Esophagus squamous epithelium (tissue), 5 donors: Measurements from ENCODE around the gene TLCD1. TPM values are rescaled to one million over a fixed set of nuclear protein-coding genes. Genes with fewer than 3 reads are reported as not detected.

Source experiments
- DNase-seq: peaks from one replicate; lab custom pipeline; 2025; lab: John Stamatoyannopoulos, UW
- H3K27ac ChIP-seq, 4 donors: fragments of 200-600 bp; sonication (generic); one replicate each; pipeline ENCODE4 v1.5.1; 2016 to 2019; ENCODE audit warnings: mild to moderate bottlenecking in 1 of 4
- H3K27me3 ChIP-seq, 4 donors: fragments of 200-600 bp; sonication (generic); 1 replicate in 3 of 4; 2 replicates in 1 of 4; pipeline versions ENCODE4 v1.5.1 to v1.6.0; 2017 to 2021; ENCODE audit warnings: antibody characterized with exemption in 1 of 4
- H3K36me3 ChIP-seq, 3 donors: fragments of 200-600 bp; sonication (generic); one replicate each; pipeline ENCODE4 v1.5.1; 2016 to 2019
- H3K4me1 ChIP-seq, 3 donors: fragments of 200-600 bp; sonication (generic); one replicate each; pipeline ENCODE4 v1.5.1; 2017 to 2019
- H3K4me3 ChIP-seq, 4 donors: fragments of 200-600 bp; sonication (generic); 1 replicate in 3 of 4; 2 replicates in 1 of 4; pipeline ENCODE4 v1.5.1; 2016 to 2019; ENCODE audit warnings: mild to moderate bottlenecking in 2 of 4, moderate library complexity in 1 of 4
- H3K9me3 ChIP-seq, 3 donors: fragments of 200-600 bp; sonication (generic); one replicate each; pipeline ENCODE4 v1.5.1; 2016 to 2019
- CTCF ChIP-seq, 6 experiments: fragments of 450-650 bp in 4 of 6; fragments of 200-600 bp in 2 of 6; sonication (generic) in 2 of 6; IDR thresholded peaks; one replicate each; pipeline ENCODE4 v1.5.1; 2016 to 2019; ENCODE audit warnings: antibody characterized with exemption in 6 of 6, mild to moderate bottlenecking in 4 of 6, moderate library complexity in 4 of 6
- POLR2A ChIP-seq, 4 donors: fragments of 450-650 bp; IDR thresholded peaks; one replicate each; pipeline ENCODE4 v1.6.1; 2017; ENCODE audit warnings: antibody characterized with exemption in 4 of 4, mild to moderate bottlenecking in 4 of 4, moderate library complexity in 3 of 4
- WGBS, 2 donors: methylation state at CpG; one replicate each; pipeline ENCODE4 v1.1.5; 2018; 5-methylcytosine and 5-hydroxymethylcytosine counted together
- intact Hi-C: fragments of 100-400 bp; cut with DNase I; formaldehyde crosslinking; loops from one replicate; pipeline ENCODE4 v1.15.0; 2022
- total RNA-seq, 4 donors: library from RNA; depleted of rRNA; stranded (reverse); fragments of >200 nt; gene quantifications; one replicate each; pipeline ENCODE4 v1.1.0, GENCODE V29; 2016
- donor health status: DM: yes; HTN: yes; CAD: no.

The TLCD1 gene
- total RNA-seq, 4 donors from 2014 or later: 8.8 to 17.0 (median 13.0) TPM

GRCh38 chr17:28743243-28744103, 17.4 kb upstream of the TLCD1 start, which contains the start of gene TRAF4:
TRAF4 (plus strand) TSS chr17:28744011; CDS start chr17:28744113, 102 bp downstream.
- intact Hi-C loops: no loop called here
- Histone ChIP-seq H3K9me3 (no peaks in the 10 kb centered on the region), H3K4me1 (peaks cover 38 to 82% (median 52%) of the 10 kb centered on the region in 3 donors), H3K27me3 (no peaks in the 10 kb centered on the region), H3K36me3 (peaks cover 7 to 12% (median 8%) of the 10 kb centered on the region in 3 donors), H3K27ac (peak within 1 kb of the TSS; percentile 94 to 99 (median 98)), H3K4me3 (peak within 1 kb of the TSS; percentile 56 to 97 (median 64))
- WGBS, 2 donors: 0 to 4% methylated on average over 3 to 18 of the region's 70 CpGs
- TF ChIP-seq POLR2A (IDR thresholded peaks at IDR 0.05) (peak in 3 of 4 donors; percentile 90 to 96 (median 94)), CTCF (IDR thresholded peaks at IDR 0.05) (peak in 4 of 6 experiments; percentile 10 to 54 (median 45))
- DNase-seq: no peak

GRCh38 chr17:28741358-28742349, 15.6 kb upstream of the TLCD1 start:
- TF ChIP-seq POLR2A (IDR thresholded peaks at IDR 0.05): no peak
- Histone ChIP-seq H3K4me1 (peaks cover 20 to 69% (median 35%) of the 10 kb centered on the region in 3 donors), H3K36me3 (no peaks in the 10 kb centered on the region), H3K9me3 (no peaks in the 10 kb centered on the region), H3K27me3 (no peaks in the 10 kb centered on the region), H3K27ac (no peak overlapping the region), H3K4me3 (no peak overlapping the region)
- no peak for DNase-seq
- WGBS, 2 donors: 43 to 81% methylated on average over 9 to 13 of the region's 19 CpGs
- intact Hi-C loops: no loop called here

- WGBS, 2 donors: 87 to 93% methylated on average over 3 to 4 of the region's 10 CpGs
- Histone ChIP-seq H3K27ac (no peak overlapping the region), H3K9me3 (no peaks in the 10 kb centered on the region), H3K4me3 (no peak overlapping the region), H3K27me3 (no peaks in the 10 kb centered on the region), H3K36me3 (no peaks in the 10 kb centered on the region), H3K4me1 (peaks cover 10 to 59% (median 25%) of the 10 kb centered on the region in 3 donors)
- TF ChIP-seq CTCF (IDR thresholded peaks at IDR 0.05) (no peak), POLR2A (IDR thresholded peaks at IDR 0.05) (no peak)
- no peak for DNase-seq
- intact Hi-C loops: no loop called here
These were observed 14.6 kb upstream of the TLCD1 start for GRCh38 chr17:28740406-28741357.

- H3K36me3 ChIP-seq: peaks cover 0 to 4% (median 0%) of the 10 kb centered on the region in 3 donors
- no peaks in the 10 kb centered on the region for H3K27me3 ChIP-seq
- intact Hi-C loops: no loop called here
- H3K9me3 ChIP-seq: no peaks in the 10 kb centered on the region
- no peak overlapping the region for H3K4me3 ChIP-seq
- TF ChIP-seq CTCF (IDR thresholded peaks at IDR 0.05): no peak
- TF ChIP-seq POLR2A (IDR thresholded peaks at IDR 0.05): no peak
- H3K27ac ChIP-seq: no peak overlapping the region
- H3K4me1 ChIP-seq: peaks cover 6 to 47% (median 7%) of the 10 kb centered on the region in 3 donors
- no peak for DNase-seq
- 87 to 88% methylated on average over 5 to 8 of the region's 10 CpGs for WGBS, 2 donors
These were observed 12.8 kb upstream of the TLCD1 start for GRCh38 chr17:28738680-28739384.
